GM12864 (cell line): ENCODE results near the gene FERMT3.
A peak's percentile ranks its signal among the peaks of the same experiment; 100 is the strongest.

Experiments used
- DNase-seq: peaks from one replicate; pipeline ENCODE4 v3.0.0-alpha.2; 2011; ENCODE audit warnings: low read depth
- H3K4me3 ChIP-seq: 2 replicates; pipeline ENCODE4 v1.5.1; 2011; ENCODE audit warnings: mild to moderate bottlenecking, low read depth, low read length, control low read depth
- CTCF ChIP-seq: IDR thresholded peaks from 2 replicates; pipeline ENCODE4 v1.5.1; 2011; ENCODE audit warnings: low read depth, mild to moderate bottlenecking, moderate library complexity, low read length, control low read depth, inconsistent platforms; ENCODE audit errors: missing control alignments

Gene FERMT3

GRCh38 chr11:64204464-64204989 is 2.0 kb upstream of the FERMT3 start:
- no peak overlapping the region for H3K4me3 ChIP-seq

GRCh38 chr11:64207256-64208085 is 950 bp downstream of the FERMT3 start:
- peak overlapping the region; percentile 77 for H3K4me3 ChIP-seq
- TF ChIP-seq CTCF, result no peak
- no peak for DNase-seq

More at GRCh38 chr11:64204464-64204989, 2.0 kb upstream of the FERMT3 start:
- no peak for DNase-seq
- peak; percentile 77 for TF ChIP-seq CTCF

GRCh38 chr11:64208086-64208795 is 1.7 kb downstream of the FERMT3 start:
- H3K4me3 ChIP-seq, result peak overlapping the region; percentile 77
- no peak for DNase-seq
- no peak for TF ChIP-seq CTCF

GRCh38 chr11:64208796-64209562 is 2.5 kb downstream of the FERMT3 start:
- H3K4me3 ChIP-seq, result peak overlapping the region; percentile 77
- TF ChIP-seq CTCF, result no peak
- no peak for DNase-seq

GRCh38 chr11:64209563-64209843 is 3.0 kb downstream of the FERMT3 start:
- no peak for DNase-seq
- no peak for TF ChIP-seq CTCF
- H3K4me3 ChIP-seq, result no peak overlapping the region

GRCh38 chr11:64210301-64211020 is 3.9 kb downstream of the FERMT3 start:
- DNase-seq, result no peak

More at GRCh38 chr11:64210301-64211020, 3.9 kb downstream of the FERMT3 start:
- no peak for TF ChIP-seq CTCF
- H3K4me3 ChIP-seq, result no peak overlapping the region
